ENCODE measurements around the gene TEAD2.

The TEAD2 gene

DNA sequence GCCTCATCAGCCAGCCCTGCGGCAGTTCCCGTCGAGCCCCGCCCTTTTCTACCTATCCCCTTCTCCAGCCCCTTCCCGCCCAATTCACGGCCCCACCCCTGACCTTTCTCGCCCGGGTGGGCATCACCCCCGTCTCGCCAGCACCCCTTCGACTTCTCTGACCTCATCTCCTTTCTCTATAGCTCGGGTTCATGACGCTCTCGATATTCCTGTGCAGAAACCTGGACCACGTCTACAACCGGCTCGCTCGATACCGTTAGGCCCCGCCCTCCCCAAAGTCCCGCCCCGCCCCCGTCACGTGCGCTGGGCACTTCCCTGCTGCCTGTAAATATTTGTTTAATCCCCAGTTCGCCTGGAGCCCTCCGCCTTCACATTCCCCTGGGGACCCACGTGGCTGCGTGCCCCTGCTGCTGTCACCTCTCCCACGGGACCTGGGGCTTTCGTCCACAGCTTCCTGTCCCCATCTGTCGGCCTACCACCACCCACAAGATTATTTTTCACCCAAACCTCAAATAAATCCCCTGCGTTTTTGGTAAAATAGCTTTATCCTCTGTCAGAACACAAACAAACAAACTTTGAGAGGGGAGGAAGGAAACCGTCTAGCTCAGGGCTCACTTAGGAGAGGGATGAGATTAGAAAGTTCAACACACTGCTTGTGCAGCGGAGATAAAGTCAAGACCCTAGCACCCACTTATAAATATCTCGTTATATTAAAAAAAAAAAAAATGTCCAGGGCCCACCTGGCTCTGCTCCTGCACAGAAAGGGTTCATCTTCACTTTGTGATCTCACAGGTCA, 21.9 kb downstream of the TEAD2 start:
- DNase-seq (ENCODE audit: low read depth), result peak; percentile 31
- H3K4me3 ChIP-seq (ENCODE audit: low read length), result peak overlapping the region; percentile 24
- no peak for TF ChIP-seq CTCF (conservative IDR thresholded peaks at IDR 0.05; ENCODE audit: low read depth, low read length)

DNA sequence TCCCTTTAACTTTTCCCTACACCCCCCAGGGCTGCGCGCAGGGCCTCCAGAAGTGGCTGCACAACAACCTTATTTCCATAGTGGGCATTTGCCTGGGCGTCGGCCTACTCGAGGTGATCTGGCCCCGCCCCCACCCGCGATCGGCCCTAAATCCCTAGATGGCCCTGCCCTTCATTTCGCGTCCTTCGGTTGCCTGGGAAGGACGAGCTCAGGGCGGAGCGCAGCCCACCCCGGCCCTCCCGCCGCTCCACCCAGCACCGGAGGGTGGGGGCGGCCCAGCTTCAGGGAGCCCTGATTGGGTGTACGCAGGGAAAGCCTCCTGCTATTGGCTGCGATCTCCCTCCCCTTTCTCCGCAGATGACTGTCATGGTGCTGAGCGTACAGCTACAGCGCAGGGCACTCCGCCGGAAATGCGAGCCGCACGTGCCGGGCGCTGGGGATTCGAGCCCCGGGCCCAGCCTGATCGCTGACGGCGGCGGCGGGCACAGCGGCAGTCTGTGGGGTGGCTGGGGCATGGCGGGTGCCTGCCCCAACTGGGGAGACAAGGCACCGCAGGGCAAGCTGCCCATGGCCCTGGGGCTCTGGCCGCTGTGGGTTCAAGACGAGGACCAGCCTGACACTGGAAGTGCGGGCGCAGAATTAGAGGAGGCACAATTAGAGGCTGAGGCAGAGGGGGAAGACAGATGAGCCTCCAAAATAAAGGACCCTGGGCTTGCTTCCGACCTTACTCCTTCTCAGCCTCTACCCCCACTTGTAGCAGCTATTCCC, 22.7 kb downstream of the TEAD2 start:
- no peak for TF ChIP-seq CTCF (conservative IDR thresholded peaks at IDR 0.05; ENCODE audit: low read depth, low read length)
- H3K4me3 ChIP-seq (ENCODE audit: low read length), result peak overlapping the region; percentile 41
- peak; percentile 79 for DNase-seq (ENCODE audit: low read depth)

DNA sequence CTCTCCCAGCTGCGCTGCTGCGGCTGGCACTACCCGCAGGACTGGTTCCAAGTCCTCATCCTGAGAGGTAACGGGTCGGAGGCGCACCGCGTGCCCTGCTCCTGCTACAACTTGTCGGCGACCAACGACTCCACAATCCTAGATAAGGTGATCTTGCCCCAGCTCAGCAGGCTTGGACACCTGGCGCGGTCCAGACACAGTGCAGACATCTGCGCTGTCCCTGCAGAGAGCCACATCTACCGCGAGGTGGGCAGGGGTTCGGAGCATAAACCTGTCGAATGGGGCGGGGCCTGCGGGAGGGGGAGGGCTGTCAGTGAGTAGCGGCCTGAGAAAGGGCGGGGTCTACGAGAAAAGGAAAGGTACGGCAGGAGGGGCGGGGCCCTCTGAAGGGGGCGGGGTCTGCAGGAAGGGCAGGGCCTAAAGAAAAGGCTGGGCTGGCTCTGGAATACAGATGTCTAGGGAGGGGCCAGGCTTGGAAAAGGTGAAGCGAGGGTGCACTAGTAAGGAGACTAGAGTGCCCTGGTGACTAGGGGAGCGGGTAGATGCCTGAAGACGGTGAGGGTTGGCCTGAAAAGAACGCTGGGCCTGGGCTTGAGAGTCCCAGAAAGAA, 23.4 kb downstream of the TEAD2 start:
- no peak for DNase-seq (ENCODE audit: low read depth)
- no peak for TF ChIP-seq CTCF (conservative IDR thresholded peaks at IDR 0.05; ENCODE audit: low read depth, low read length)

GRCh38 chr19:49338023-49338677, 24.1 kb downstream of the TEAD2 start:
- no peak for DNase-seq (ENCODE audit: low read depth)
- peak overlapping the region; percentile 28 for H3K4me3 ChIP-seq (ENCODE audit: low read length)

More for the DNA sequence above, 23.4 kb downstream of the TEAD2 start:
- peak overlapping the region; percentile 41 for H3K4me3 ChIP-seq (ENCODE audit: low read length)

GRCh38 chr19:49337267-49338022, 24.8 kb downstream of the TEAD2 start:
- no peak overlapping the region for H3K4me3 ChIP-seq (ENCODE audit: low read length)
- no peak for TF ChIP-seq CTCF (conservative IDR thresholded peaks at IDR 0.05; ENCODE audit: low read depth, low read length)
- no peak for DNase-seq (ENCODE audit: low read depth)

More at GRCh38 chr19:49338023-49338677, 24.1 kb downstream of the TEAD2 start:
- TF ChIP-seq CTCF (conservative IDR thresholded peaks at IDR 0.05; ENCODE audit: low read depth, low read length), result no peak
